HepG2 (cell line): ENCODE data around the gene PRELID1. TPM values are rescaled to one million over a fixed set of nuclear protein-coding genes. Genes with fewer than 3 reads are reported as not detected.

Source experiments
- CAMTA2 ChIP-seq: sonication (generic); formaldehyde crosslinking; IDR thresholded peaks from 2 replicates; pipeline ENCODE4 v1.4.0; 2020; ENCODE audit warnings: mild to moderate bottlenecking, missing genetic modification reagents, borderline replicate concordance
- ELF3 ChIP-seq: IDR thresholded peaks from 2 replicates; pipeline ENCODE4 v1.6.1; 2016; ENCODE audit warnings: missing genetic modification reagents, missing compliant biosample characterization
- GFI1 ChIP-seq: sonication (generic); formaldehyde crosslinking; IDR thresholded peaks from 2 replicates; pipeline ENCODE4 v1.5.0; 2020; ENCODE audit warnings: missing genetic modification reagents, mild to moderate bottlenecking, borderline replicate concordance
- HDAC1 ChIP-seq: sonication (generic); formaldehyde crosslinking; IDR thresholded peaks from 2 replicates; pipeline ENCODE4 v1.5.1; 2020; ENCODE audit warnings: mild to moderate bottlenecking, missing genetic modification reagents
- HIC2 ChIP-seq: sonication (generic); formaldehyde crosslinking; IDR thresholded peaks from 2 replicates; pipeline ENCODE4 v1.9.0; 2022; ENCODE audit warnings: low read depth, missing genetic modification reagents
- MIER2 ChIP-seq: IDR thresholded peaks from 2 replicates; pipeline ENCODE4 v1.6.1; 2016; ENCODE audit warnings: missing biosample characterization, missing genetic modification reagents
- MXI1 ChIP-seq: IDR thresholded peaks from 3 replicates; pipeline ENCODE4 v1.6.1; 2012; ENCODE audit warnings: low read depth, low read length, inconsistent platforms, borderline replicate concordance
- ONECUT2 ChIP-seq: sonication (generic); formaldehyde crosslinking; IDR thresholded peaks from 2 replicates; pipeline ENCODE4 v1.4.0; 2020; ENCODE audit warnings: missing genetic modification reagents
- PATZ1 ChIP-seq: sonication (generic); formaldehyde crosslinking; IDR thresholded peaks from 2 replicates; pipeline ENCODE4 v1.4.0; 2020; ENCODE audit warnings: missing genetic modification reagents
- PTBP1 ChIP-seq: fragments of 200-400 bp; formaldehyde crosslinking; IDR thresholded peaks from 2 replicates; pipeline ENCODE4 v1.6.1; 2018; ENCODE audit warnings: low read length, low read depth; ENCODE audit not compliant: poor library complexity, severe bottlenecking
- SALL1 ChIP-seq: sonication (generic); formaldehyde crosslinking; IDR thresholded peaks from 2 replicates; pipeline ENCODE4 v1.8.0; 2022; ENCODE audit warnings: mild to moderate bottlenecking, missing genetic modification reagents
- SIN3A ChIP-seq: IDR thresholded peaks from 2 replicates; pipeline ENCODE4 v1.6.1; 2011; ENCODE audit warnings: low read depth, mild to moderate bottlenecking, control low read depth, low read length, borderline replicate concordance
- SMC3 ChIP-seq: IDR thresholded peaks from 2 replicates; pipeline ENCODE4 v1.6.1; 2011; ENCODE audit warnings: low read length, improper control_type of control experiment
- SP4 ChIP-seq: sonication (generic); formaldehyde crosslinking; IDR thresholded peaks from 2 replicates; pipeline ENCODE4 v1.8.1; 2023; ENCODE audit warnings: mild to moderate bottlenecking, missing genetic modification reagents
- TARDBP ChIP-seq: sonication (generic); formaldehyde crosslinking; IDR thresholded peaks from 2 replicates; pipeline ENCODE4 v1.8.0; 2022; ENCODE audit warnings: mild to moderate bottlenecking, missing genetic modification reagents
- THAP11 ChIP-seq: IDR thresholded peaks from 2 replicates; pipeline ENCODE4 v1.6.1; 2016; ENCODE audit warnings: missing biosample characterization, missing genetic modification reagents
- ZBTB26 ChIP-seq: IDR thresholded peaks from 2 replicates; pipeline ENCODE4 v1.6.1; 2016; ENCODE audit warnings: missing compliant biosample characterization, missing genetic modification reagents, borderline replicate concordance
- ZMAT5 ChIP-seq: sonication (generic); formaldehyde crosslinking; IDR thresholded peaks from 2 replicates; pipeline ENCODE4 v1.5.0; 2020; ENCODE audit warnings: mild to moderate bottlenecking, low read depth, missing genetic modification reagents, borderline replicate concordance
- ZNF276 ChIP-seq: sonication (generic); formaldehyde crosslinking; IDR thresholded peaks from 2 replicates; pipeline ENCODE4 v1.4.0; 2020; ENCODE audit warnings: mild to moderate bottlenecking, low read depth, missing genetic modification reagents
- ZNF547 ChIP-seq: sonication (generic); formaldehyde crosslinking; IDR thresholded peaks from 2 replicates; pipeline ENCODE4 v1.5.1; 2020; ENCODE audit warnings: mild to moderate bottlenecking, missing genetic modification reagents
- ZNF569 ChIP-seq: sonication (generic); formaldehyde crosslinking; IDR thresholded peaks from 2 replicates; pipeline ENCODE4 v1.5.0; 2020; ENCODE audit warnings: mild to moderate bottlenecking, missing genetic modification reagents, moderate library complexity, borderline replicate concordance
- polyA plus RNA-seq, 8 experiments: library from polyadenylated mRNA; depleted of rRNA in 3 of 8; stranded (reverse) in 7 of 8; unstranded in 1 of 8; fragments of >200 nt; fragmentation: Illumina TruSeq in 4 of 8; extraction: Trizol in 4 of 8; gene quantifications; 2 replicates each; pipeline versions ENCODE4 v1.2.1 to v1.2.3, GENCODE V29; 2011 to 2016; ENCODE audit warnings: low read depth in 4 of 8, missing spikeins in 1 of 8, mixed read lengths in 1 of 8; ENCODE audit not compliant: insufficient read depth in 1 of 8
- total RNA-seq, 5 experiments: library from RNA; depleted of rRNA; stranded (reverse); fragments of >200 nt; fragmentation: Illumina TruSeq; extraction: Trizol; gene quantifications; 2 replicates each; pipeline ENCODE4 v1.2.3, GENCODE V29; 2016; ENCODE audit warnings: low read depth in 1 of 5

The PRELID1 gene
- total and polyA plus RNA-seq, 2 of the 13 experiments (the other 11 are each of a cell fraction or from before 2014, with no cell fraction given), result 250 to 271 TPM

GRCh38 chr5:177327539-177328522, 24.2 kb downstream of the PRELID1 start (continued):
- TF ChIP-seq ZNF276 (CRISPR knock-in tag) (no peak), MXI1 (no peak; the same call in 2 of the 3 replicates), ZMAT5 (CRISPR knock-in tag) (no peak), SALL1 (CRISPR knock-in tag) (0 out of 2 replicates have a peak, but pooled peaks have one; percentile 9), HIC2 (CRISPR knock-in tag) (peak; percentile 28; the same call in 1 of the 2 replicates), ONECUT2 (CRISPR knock-in tag) (no peak), CAMTA2 (no peak), SMC3 (0 out of 2 replicates have a peak, but pooled peaks have one; percentile 6), ZNF547 (CRISPR knock-in tag) (no peak), PATZ1 (CRISPR knock-in tag) (0 out of 2 replicates have a peak, but pooled peaks have one; percentile 19), SIN3A (0 out of 2 replicates have a peak, but pooled peaks have one; percentile 27), PTBP1 (no peak), ELF3 (CRISPR knock-in tag) (peak; percentile 46; the same call in 1 of the 2 replicates), GFI1 (CRISPR knock-in tag) (0 out of 2 replicates have a peak, but pooled peaks have one; percentile 19), ZNF569 (CRISPR knock-in tag) (no peak), THAP11 (CRISPR knock-in tag) (no peak), SP4 (CRISPR knock-in tag) (0 out of 2 replicates have a peak, but pooled peaks have one; percentile 16), HDAC1 (0 out of 2 replicates have a peak, but pooled peaks have one; percentile 31), MIER2 (CRISPR knock-in tag) (no peak), TARDBP (no peak), ZBTB26 (CRISPR knock-in tag) (peak; percentile 70; the same call in 1 of the 2 replicates)
